ENCODE data around the gene MRPL41.
A peak's percentile ranks its signal among the peaks of the same experiment; 100 is the strongest.
"Not testable (repeated sequence)": the region's sequence is repeated elsewhere in the genome, so short reads cannot be mapped to it uniquely, and the experiment has no call there.

MRPL41 gene

DNA sequence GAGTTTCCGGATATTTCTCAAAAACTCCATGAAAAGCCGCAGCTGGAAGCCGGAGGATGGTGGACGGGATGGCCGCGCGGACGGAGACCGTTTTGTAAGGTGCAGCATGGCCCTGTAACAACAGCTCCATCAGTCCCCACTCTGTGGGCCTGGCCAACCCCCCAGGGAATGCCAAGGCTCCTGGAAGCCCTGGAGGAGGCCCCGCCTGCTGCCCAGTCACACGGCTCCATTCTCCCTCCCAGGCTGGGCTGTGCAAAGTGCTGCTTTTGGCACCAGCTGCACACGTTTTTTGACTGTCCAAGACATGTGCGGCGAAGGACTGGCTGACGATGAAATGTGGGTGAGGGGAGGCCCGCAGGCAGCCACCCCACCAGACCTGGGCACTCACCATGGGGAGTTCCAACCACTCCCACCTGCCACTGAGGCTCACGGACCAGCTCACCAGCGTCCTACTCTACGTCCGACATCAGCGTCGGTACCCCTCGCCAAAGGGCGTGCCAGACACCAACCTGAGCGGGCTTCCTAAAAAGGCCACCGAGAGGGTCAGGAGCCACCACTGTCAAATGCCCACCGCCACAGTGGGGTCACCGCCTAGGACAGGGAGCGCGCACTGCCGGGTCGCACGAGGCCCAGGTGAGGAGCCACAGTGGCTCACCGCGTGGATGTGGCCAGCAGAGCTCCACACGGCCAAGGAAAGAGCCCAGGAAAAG lies 28.8 kb upstream of the MRPL41 start:
- DNase-seq, result no peak

DNA sequence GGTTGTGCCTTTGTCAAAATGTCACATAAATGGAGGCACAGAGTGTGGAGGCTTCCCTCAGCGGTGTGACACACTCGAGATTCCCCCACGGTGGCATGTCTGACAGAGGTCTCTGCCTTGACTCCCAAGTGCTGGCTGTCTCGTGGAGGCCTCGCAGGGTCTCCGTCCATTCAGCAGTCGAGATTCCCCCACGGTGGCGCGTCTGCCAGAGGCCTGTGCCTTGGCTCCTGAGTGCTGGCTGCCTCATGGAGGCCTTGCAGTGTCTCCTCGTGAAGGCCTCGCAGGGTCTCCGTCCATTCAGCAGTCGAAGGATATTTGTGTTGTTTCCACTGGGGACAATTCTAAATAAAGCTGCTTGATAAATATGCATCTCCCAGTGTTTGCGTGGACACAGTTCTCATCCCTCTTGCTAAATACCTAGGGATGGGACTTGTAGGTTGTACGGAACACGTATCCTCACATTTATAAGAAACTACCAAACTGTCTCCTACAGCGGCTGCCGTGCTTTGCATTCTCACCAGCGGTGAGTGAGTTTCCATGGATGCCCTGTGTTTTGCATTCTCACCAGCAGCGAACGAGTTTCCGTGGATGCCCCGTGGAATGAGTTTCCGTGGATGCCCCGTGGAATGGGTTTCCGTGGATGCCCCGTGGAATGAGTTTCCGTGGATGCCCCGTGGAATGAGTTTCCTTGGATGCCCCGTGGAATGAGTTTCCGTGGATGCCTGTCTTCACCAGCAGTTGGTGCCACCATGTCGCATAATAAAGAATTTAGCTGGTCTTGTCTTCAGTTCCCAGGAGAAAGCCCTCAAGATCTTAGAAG lies 27.3 kb upstream of the MRPL41 start:
- DNase-seq, result no peak

DNA sequence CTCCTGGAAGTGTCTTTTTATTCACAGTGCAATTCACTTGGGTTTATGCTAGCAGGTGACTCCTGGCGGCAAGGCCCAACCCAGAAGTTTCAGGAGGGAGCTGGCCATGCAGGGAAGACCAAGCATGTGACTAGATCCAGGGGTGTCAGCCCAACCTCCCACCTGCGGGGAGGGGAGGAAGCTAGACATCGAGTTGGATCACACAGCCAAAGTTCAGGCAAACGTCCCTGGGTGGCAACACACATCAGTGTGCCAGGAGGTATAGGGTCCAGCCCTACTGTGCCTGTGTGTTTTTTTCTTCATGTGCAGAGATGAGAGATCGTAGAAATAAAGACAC lies 26.7 kb upstream of the MRPL41 start:
- DNase-seq, result no peak

DNA sequence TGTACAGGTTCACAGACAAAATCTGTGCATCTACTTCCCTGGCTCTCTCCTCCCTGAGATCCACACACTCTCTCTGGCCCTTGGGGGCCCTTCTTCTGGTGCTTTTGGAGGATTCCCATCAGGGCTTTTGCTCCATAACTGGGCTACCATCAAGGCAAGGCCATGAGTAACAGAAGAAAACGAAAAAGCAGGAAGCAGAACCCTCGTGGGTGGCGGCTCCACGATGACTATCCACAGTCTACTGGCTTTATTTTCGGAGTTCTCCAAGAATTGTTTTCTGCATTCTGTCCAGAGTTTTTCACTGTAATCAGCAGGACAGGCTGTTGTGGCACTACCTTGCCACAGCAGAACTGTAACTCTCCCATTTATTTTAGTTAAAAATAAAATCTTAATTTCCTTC lies 21.3 kb upstream of the MRPL41 start:
- DNase-seq, result no peak

DNA sequence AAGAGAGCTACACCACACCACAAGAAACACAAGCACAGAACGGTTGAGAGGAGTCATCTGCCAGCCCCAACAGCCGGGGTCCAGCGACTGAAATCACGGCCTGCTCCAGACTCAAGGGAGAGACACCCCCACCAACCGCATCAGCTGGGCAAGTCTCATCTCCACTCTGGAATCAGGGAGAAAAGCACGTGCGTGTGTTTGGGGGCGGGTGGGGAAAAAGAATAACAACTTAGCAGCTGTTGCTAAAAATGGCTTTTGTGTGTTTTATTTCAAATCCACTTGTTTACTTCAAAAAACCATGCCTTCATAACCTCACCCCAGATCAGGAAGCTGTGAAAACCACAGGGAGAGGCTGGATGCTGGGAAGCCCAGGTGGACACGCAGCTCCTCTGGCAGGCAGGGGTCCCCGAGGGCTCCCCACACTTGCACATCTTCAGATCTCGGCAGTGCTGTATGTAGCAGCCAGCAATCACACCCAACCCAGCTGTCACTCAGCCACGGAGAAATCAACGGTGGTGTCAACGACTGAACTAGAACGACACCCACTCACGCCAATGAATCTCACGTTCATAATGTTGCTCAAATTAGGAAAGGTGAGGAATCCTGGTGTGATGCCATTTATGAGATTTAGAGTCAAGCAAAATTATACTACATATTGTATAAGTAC lies 20.4 kb upstream of the MRPL41 start:
- no peak for DNase-seq

DNA sequence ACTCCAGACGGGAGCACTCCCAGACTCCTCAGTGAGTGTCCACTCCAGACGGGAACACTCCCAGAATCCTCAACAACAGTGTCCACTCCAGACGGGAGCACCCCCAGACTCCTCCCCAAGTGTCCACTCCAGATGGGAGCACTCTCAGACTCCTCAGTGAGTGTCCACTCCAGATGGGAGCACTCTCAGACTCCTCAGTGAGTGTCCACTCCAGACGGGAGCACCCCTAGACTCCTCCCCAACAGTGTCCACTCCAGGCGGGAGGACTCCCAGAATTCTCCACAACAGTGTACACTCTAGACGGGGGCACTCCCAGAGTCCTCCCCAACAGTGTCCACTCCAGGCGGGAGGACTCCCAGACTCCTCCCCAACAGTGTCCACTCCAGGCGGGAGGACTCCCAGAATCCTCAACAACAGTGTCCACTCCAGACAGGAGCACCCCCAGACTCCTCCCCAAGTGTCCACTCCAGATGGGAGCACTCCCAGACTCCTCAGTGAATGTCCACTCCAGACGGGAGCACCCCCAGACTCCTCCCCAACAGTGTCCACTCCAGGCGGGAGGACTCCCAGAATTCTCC lies 18.7 kb upstream of the MRPL41 start:
- not testable (repeated sequence) for DNase-seq

DNA sequence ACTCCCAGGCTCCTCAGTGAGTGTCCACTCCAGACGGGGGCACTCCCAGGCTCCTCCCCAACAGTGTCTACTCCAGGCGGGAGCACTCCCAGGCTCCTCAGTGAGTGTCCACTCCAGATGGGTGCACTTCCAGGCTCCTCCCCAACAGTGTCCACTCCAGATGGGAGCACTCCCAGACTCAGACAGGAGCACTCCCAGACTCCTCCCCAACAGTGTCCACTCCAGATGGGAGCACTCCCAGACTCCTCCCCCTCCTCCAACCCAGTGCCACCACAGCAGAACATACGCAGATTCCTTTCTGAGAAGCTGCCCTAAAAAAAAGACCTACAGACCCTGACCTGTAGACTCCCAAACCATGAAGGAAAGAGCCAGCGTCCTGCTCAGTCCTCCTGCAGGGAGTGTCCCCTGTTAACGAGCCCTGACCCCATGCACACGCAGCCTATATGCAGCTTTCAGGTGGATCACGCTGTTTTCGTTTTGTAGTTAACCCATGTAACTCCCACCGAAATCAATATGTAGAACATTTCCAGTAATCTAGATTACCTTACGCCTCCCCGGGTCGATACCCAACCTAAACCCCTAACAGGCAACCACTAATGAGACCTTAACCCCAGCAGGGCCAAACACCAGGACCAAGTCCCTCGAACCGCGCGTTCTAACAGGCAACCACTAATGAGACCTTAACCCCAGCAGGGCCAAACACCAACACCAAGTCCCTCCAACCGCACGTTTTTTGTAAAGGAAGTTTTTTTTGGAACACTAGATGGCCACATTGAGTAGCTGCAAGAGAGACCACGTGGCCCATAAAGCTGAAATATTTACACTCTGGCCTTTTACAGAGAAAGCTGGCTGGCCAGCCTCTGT lies 17.2 kb upstream of the MRPL41 start:
- no peak for DNase-seq

DNA sequence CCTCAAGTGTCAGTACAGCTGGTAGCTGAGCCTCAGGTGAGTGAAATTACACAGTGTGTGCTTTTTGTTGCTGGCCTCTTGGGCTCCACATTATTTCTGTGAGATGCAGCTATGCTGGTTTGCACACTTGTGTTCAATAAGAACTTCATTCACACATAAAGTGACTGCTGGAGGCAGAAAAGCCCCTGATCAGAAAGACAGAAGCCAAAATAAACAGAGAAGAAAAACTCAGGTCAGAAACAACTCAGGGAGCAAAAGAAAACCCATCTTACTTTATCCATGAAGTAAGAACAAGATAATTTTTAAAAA lies 16.6 kb upstream of the MRPL41 start:
- DNase-seq, result no peak

DNA sequence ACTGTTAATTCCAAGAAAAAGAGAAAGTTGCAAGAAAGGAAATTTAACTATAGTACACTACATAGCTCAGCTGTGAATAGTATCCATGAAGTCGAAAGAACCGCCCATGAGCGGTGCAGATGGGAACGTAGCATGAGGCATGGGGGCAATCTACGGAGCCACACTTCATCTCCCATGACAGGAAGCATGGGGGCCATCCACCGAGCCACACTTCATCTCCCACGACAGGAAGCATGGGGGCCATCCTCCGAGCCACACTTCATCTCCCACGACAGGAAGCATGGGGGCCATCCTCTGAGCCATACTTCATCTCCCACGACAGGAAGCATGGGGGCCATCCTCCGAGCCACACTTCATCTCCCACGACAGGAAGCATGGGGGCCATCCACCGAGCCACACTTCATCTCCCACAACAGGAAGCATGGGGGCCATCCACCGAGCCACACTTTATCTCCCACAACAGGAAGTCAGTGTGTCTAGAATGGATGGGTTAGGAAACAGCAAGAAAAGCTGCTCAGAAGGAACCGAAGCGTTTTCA lies 15.0 kb upstream of the MRPL41 start:
- DNase-seq, result peak; percentile 8

DNA sequence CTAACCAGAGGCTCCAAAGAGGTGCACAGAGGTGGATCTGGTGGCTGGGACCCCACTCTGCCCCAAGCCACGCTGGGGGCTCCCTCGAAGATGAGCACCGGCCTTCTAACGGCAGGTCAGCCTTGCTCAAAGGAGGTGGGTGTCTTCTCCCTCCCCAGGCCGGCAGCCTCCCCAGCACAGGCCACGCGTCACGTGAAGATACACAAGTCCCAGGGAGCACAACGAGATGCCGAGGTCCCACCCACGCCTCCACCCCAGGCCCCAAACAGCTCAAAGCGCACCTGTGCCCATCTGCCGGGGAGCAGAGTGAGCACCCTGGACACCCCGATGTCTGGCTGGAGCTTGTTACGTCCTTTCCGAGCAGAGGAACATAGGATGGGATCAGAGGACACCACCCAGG lies 13.6 kb upstream of the MRPL41 start:
- no peak for DNase-seq

DNA sequence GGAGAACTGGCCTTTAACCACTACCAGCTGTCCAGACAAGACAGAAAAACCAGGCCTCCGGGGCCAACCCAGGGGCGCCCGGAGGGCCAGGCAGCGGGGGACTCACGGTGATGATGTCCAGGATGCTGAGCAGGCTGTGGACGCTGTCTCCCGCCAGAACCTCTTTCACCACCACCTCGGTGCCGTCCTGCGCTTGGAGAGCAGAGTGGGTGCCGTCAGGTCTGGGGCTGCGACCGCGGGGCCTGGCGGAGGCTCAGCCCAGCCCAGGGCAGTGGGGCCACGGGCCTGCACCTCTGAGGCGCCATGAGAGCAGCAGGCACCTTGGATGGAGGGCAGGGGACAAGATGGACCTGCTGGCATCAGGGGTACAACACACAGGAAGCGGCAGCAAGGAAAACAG lies 11.1 kb upstream of the MRPL41 start:
- DNase-seq, result no peak

DNA sequence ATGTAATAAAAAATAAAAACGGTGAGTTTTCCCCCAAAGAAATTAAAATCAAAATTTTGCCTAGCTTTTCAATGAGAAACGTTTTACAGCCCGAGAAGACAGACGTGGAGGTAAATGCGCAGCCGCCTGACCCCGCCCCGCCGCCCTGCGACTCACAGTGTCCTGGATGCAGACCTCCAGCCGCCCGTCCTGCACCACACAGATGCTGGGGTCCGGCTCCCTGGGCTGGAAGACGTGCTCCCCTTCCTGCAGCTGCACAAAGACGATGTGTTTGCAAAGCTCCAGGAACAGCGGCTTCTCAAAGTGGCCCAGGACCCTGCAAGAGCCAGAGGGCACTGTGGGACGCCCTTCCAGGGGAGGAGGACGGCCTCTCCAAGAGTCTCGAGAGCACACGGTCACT lies 9.2 kb upstream of the MRPL41 start:
- DNase-seq, result no peak

DNA sequence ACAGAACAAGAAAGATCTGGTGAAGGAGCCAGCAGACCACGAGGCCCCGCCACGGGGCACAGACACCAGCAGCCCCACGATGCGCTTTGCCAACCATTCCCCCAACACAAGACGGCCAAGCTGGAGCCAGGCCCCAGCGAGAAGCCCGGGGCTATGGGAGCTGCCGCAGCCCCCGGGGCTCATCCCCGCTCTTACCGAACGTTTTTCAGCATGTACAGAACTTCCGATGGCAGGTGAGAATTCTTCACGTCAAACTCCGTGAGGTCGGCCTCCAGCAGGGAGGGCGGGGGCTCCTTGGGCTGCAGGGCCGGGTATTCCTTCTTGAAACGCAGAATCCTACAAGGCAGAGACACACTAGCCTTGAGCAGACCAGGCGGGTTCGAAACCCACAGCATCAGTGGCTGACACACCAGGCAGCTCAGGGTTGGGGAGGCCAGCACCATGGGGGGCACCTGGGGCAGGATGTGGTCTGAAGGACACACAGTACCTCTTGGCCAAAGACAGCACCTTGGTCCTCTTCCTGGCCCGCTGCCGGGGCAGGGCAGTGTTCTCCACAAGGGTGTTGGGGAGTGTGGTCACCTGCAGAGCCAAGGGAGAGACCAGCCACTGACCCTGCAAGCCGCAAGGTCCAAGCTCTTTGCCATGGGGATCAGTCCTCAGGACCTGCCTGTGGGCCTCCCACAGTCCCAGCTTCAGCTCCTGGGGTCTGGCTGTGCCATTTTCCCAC lies 8.3 kb upstream of the MRPL41 start:
- no peak for DNase-seq

DNA sequence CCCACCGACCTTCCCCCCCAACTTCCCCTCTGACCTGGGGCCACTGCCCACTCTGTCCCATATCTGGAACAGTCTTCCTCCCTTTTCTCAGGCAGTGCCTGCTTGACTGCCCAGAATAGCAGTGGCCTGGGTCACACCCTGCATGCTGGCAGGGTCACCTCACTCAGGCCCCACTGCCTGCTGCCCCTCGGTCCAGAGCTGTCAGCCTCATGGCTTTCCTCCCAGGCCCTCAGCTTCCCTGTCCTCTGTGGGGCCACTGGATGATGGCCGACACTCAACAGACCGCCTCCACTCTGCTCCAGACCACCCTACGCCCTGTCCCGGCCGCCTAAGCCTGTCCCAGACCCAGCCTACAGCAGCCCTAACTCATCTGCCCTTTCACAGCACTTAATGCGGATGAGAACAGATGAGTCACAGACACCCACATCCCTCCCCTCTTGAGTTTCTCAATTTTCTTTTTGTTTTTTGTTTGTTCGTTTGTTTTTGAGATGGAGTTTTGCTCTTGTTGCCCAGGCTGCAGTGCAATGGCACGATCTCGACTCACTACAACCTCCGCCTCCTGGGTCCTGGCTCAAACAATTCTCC lies 7.4 kb upstream of the MRPL41 start:
- no peak for DNase-seq

DNA sequence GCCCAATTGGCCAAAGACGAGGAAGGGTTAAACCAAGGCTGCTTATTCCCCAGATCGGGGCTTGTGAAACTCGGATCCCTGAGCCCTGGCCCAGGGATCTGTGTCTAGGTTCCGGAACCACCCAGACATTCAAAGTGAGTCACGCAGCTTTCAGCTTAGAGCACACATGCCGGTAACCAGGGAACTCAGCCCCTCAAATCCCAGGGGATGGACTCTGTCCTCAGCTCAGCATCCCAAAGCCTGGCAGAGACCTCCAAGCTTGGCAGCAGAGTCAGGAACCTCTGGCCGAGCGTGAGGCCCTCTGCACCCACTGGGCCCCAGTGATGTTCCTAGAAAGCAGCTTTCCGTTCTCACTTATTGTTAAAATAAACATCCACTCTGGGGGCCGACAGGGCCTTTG lies 6.6 kb upstream of the MRPL41 start:
- DNase-seq, result no peak

DNA sequence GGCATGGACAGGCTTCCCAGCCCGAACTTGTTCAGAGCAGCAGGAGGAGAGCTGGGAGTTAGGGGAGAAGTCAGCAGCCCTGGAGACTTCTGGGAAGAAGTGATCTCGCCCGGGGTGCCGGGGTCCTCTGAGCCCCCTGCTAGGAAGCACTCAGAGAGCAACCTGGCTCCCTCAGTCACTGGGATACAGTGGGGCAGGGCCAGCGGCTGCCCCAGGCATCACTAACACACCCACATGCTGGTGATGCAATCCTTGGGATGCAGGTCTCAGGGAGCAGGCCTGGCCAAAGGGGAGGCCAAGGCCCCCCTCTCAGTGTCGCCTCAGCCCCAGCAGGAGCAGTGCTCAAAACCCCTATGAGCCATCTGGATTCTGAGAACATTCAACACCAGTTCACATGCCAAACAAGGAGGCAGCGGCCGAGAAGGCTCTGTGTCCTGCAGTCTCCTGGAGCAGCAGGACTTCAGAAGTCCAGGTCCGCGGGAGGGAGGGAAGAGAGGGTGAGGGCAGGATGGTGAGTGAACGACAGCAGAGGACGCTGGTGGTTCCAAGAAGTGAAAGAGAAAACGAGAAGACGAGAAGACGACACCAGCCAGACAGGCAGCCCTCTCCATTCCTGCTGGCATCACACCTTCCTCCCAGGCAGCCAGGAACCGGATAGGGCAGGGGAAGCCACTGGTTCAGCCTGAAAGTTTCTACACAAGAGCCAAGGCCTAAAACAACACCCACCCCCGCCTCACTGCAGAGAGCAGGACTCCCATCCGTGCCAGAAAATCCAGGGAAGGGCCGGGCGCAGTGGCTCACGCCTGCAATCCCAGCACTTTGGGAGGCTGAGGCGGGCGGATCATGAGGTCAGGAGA lies 3.8 kb upstream of the MRPL41 start:
- no peak for DNase-seq

DNA sequence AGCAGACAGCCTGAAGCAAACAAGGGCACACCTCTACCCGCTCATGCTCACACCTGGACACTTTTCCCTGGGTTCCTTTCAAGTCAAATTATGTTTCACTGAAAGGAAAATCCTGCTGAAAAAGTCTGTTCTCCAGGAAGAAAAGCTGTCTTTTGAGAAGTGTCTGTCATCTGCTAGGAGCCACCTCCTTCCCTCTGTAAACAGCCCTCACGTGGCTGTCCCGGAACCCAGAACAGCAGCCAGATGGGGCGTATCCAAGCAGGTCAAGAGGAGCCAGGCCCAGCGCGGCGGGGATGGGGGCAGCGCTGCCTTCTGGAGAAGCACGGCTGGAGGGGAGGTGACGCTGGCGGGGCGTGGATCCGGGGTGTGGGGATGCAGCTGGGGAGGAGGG lies 1.5 kb upstream of the MRPL41 start, which contains the start of gene PNPLA7:
Gene PNPLA7 (minus strand): TSS at position 172 of the 391 bp plus-strand sequence. CDS start 205 bp downstream, outside the sequence.
- DNase-seq, result peak; percentile 26

DNA sequence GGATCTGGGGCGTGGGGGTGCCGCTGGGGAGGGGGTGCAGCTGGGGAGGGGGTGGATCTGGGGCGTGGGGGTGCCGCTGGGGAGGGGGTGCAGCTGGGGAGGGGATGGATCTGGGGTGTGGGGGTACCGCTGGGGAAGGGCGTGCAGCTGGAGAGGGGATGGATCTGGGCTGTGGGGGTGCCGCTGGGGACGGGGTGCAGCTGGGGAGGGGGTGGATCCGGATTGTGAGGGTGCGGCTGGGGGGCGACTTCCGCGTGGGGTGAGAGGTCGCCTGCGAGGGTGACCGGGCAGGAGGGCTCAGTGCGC lies 768 bp upstream of the MRPL41 start:
- DNase-seq, result not testable (repeated sequence)

DNA sequence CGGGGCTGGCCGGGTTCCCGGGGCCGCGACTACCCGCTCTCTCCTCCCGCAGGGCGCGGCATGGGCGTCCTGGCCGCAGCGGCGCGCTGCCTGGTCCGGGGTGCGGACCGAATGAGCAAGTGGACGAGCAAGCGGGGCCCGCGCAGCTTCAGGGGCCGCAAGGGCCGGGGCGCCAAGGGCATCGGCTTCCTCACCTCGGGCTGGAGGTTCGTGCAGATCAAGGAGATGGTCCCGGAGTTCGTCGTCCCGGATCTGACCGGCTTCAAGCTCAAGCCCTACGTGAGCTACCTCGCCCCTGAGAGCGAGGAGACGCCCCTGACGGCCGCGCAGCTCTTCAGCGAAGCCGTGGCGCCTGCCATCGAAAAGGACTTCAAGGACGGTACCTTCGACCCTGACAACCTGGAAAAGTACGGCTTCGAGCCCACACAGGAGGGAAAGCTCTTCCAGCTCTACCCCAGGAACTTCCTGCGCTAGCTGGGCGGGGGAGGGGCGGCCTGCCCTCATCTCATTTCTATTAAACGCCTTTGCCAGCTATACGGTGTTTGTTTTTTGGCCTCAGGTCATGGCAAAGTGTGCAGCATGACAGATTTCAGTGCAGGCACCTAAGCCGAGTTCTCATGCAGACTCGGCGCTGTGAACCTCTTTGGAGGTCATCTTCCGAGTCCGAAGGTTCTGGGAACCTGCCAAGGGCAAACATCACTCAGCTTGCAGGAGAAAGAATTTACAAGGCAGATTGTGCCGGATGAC lies 516 bp downstream of the MRPL41 start:
- no peak for DNase-seq

DNA sequence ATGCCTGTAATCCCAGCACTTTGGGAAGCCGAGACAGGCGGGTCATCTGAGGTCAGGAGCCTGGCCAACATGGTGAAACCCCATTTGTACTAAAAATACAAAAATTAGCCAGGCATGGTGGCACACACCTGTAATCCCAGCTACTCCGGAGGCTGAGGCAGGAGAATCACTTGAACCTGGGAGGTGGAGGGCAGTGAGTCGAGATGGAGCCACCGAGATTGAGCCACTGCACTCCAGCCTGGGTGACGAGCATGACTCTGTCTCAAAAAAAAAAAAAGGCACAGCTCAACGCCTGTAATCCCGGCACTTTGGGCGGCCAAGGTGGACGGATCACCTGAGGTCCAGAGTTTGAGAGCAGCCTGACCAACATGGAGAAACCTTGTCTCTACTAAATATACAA lies 2.0 kb downstream of the MRPL41 start:
- not testable (repeated sequence) for DNase-seq

Measured in activated effector memory CD4-positive, alpha-beta T cell treated with Interleukin-2 at 50 U/mL for 16 hours (primary cell).